GM21786 (cell line): Measurements from ENCODE around the gene PIEZO2.

Experiments
- ATAC-seq: cut with Tn5 transposase; IDR thresholded peaks from one replicate; pipeline ENCODE4 v1.9.1; 2021; ENCODE audit not compliant: unreplicated experiment

Gene PIEZO2

DNA sequence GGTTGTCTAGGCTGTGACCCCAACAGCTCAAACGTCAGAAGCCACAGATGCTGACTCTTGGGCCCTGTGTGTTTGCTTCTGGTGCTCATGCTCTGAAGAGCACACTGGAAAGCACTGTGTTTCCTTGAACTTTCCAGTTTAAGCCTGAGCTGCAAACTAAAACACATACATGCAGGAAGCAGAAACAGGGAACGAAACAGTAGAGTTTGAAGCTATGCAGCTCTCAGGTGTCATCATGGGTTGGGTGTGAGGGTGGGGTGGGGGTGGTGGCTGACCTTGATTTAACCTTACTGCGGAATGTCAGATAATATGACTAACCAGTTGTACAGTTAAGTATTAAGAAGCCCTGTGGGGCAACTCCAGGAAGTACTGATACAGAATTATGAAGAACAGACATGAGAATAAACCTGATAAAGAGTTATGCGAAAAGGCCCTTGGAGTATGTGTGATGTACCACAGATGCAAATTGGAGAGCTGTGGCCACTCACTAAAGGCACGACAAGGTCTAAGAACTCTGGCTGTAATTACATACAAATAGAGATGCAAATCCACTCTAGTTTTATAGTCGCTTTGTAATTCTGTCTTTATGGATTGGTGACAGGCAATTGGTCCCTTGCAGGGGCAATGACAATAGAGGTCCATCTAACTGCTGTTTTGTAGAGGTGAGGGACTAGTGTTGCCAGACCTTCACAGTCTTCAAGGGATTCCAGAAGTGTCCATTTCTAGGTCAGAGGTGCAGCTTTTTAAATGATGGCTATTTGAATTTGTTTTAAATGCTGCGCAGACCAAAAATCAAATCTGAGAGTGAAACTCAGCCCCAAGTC lies 350.4 kb downstream of the PIEZO2 start:
- no peak for ATAC-seq

DNA sequence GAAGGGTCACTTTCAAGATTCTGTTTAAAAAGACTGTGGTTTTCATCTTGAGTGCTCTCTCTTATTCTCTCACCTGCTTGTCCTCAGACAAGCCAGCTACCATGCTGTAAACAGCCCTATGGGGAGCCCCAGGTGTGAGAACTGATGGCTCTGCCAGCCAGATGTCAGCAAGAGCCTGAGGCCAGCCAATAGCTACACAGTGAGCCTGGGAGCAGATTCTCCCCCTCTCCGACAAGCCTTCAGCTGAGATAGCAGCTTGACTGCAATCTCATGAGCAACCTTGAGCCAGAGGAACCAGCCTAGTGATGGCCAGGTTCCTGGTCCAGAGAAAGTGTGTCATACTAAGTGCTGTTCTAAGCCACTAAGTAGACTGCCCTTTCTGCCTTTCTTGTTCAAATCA lies 351.5 kb downstream of the PIEZO2 start:
- ATAC-seq = no peak

DNA sequence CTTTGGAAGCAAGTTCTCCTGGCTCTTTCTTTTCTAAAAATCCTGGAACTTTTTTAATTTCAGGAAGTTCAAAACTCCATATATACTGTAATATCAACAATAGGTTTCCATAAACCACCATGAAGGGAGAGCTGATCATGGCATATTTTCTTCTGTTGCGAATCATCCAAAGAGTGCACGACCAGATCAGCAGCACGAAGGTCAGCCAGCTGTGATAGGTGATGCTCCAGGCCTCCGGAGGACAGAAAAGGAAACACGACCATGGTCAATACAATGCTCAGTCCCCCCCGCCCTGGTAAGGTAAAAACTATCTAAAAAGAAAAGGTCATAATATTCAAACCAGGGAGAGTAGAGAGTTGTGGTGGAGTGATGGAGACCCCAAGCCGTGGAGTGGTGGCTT lies 354.6 kb downstream of the PIEZO2 start:
- no peak for ATAC-seq

DNA sequence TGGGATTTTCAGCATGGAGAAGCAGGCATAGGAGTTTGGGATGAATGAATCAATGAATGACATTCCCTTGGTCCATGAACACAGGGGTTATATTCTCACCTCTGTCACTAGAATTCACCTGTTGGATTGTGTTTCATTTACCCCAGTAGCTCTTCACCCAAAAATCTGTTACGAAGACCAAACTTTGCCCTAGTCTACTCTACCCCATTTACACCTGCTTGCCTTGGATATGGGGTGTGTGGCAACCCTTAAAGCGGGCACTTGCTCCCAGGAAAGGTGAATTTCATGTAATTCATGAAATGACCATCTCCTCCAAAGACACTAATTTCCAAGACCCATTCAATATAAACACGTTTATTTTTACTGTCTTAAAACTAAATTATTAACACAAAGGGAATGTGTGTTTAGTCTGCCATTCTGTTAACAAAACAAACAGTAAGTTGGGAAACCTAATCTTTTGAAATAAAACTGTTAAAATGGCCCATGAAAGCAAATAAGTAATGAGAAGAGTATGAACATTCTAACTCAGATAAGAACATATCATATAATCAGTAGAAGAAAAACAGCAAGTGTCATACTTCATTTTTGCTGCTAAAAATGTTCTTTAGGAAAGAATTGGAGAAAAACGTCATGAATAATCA lies 355.5 kb downstream of the PIEZO2 start:
- no peak for ATAC-seq

DNA sequence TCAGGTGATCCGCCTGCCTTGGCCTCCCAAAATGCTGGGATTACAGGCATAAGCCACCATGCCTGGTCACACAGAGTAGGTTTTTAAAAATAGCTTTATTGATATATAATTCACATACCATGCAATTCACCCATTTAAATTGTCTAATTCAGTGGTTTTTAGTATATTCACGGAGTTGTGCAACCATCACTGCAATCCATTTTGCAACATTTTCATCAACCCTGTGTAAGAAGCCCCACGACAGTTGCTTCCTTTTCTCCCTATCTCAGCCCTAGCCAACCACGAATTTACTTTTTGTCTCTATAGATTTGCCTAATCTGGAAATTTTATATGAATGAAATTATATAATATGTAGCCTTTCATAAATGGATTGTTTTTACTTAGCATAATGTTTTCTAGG lies 357.2 kb downstream of the PIEZO2 start:
- no peak for ATAC-seq

DNA sequence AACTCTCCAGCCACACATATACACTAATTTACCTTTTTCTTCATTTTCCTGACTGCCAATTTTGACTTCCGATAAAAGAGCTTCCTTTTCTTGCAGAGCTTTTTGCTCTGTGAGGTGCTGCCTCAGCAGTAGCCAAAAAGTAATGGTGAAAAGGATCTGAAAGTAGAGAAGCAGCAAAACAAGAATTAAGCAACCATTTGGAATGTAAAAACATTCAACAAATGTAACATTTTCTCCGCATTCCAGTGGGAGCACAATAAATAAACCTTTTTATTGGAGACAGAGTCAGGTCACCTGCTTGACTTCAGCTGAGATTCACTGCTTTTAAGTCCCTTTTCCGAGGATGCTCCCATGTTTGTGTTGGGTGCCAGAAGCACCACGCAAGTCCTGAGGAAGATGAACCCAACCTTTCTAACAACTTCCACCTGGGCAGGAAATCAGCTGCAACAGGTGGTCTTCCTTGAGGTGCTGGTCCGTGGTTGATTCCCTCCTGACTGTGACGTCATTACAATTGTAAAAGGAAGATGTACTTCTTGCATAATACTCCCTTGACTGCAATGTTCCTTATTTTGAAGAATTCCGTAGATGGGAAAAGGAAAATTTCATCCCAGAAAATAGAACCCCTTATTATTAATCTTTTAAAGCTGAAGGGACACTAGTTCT lies 358.1 kb downstream of the PIEZO2 start:
- no peak for ATAC-seq

DNA sequence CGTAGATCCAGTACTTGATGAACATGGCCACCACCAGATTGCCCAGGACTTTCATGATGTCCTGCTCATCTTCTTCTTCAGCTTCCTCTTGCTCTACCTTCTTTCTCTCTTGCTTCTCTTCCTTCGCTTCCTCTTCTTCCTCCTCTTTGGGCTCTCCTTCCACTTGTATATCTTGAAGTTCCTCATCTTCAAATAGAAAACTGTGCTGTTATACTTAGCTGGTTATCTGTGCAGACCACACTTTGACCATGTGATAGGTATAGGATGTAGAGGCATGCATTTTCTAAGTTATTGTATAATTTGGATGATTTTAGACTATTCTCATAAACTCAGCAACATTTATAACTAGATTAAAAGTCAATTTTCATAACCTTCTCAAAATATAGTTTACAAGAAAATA lies 360.2 kb downstream of the PIEZO2 start:
- no peak for ATAC-seq

DNA sequence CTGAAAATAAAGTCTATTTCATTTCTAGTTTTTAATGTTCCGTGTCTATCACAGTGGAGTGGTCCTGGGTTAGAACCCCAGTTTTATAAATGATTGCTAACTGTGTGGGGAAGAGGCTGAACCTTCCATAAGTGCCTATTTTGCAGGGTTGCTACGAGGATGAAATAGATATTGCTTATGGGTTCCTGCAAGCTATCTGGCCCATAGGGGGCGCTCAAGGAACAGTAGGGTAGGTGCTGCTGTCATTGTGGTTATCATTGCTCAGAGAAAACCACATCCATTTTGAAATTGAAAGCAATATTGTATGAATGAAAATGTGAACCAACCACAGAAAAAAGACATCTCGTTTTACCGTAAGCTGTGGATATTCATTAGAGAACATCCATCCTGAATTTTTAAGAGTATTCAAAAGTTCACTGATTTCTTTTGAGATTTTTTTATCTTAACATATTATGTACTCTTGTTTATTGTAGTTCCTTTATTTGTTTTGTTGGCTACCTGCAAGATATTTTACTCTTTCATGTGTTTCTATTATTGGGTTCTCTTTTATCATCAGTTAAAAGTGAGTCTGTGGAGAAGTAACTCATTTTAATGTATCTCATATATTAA lies 362.0 kb downstream of the PIEZO2 start:
- ATAC-seq = peak; percentile 92

DNA sequence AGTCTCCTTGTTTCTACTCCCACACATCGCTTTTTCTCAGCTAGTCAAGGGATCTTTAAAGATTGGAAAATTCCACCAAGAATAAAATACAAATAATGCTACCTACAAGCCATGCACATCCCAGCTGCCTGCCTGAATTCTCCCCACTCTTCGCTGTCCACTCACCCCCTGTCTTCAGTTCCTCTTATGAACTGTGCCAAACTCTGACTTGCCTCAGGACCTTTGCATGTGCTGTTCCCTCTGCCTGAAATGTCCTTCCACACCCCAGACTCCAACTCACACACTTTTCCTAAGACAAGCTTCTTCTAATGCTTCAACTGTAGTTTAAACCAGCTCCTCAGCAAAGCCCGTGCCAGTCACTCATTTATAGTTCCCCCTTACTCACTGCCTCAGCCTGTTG lies 363.6 kb downstream of the PIEZO2 start:
- ATAC-seq = no peak

DNA sequence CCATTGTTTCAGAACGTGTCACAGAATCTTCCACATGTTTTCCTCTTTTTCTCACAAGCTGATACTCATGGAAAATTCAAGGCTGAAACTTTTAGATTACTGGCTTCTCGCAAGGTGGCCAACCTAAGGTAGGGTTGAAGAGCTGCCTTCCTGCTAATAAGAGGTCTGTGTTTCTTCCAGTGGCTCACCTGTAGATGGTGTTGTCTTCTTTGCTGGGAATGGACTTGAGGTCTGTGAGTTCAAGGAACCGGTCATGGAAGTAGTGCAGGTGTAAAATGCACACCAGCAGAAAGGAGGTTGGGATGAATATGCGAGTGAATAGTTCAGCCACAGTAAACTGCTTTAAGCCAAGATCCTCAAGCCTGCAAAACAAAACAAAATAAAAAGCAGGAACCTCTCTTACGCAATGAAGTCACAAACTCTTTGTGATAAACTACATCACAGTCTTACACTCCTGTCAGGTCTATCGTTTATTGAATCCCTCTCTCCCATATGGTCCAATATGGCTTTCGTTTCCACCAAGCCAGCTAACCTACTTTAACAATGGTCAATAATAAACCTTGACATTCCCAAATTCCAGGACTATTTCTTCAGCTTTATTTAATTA lies 364.7 kb downstream of the PIEZO2 start:
- no peak for ATAC-seq

DNA sequence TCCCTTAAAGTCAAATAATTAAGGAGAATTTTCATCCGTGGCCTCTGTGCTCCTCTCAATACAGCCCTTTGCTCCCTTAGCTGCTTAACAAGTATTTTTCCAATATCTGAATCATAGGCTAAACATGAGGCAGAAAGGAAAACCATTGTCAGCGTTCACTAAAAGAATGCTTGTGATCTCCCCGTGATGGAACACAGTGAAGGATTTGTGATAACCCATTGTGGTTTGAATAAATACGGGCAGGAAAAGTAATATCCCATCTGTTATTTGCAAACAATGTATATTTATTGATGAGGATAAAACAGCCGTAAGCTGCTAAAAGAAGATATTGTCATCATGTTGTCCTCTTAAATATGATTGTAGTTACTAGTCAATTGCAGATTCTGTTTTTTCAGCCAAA lies 365.4 kb downstream of the PIEZO2 start:
- no peak for ATAC-seq

DNA sequence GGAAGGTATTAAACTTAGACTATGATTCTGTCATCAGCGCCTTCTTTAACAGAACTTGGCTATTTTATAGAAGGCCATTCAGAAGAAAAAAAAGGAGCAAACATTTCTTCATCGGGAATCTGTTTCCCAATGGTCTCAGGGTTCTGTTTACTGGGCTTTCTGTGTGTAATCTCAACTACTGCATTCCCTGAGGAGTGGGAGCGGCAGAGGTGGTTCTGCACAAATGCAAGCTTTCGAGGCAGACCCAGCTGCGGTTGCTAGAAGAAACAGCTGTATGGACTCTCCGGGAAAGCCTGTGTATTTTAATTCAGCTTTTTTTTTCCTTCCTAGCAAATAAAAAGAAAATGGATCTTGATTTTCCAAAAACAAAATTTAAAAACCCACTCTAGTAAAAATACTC lies 372.9 kb downstream of the PIEZO2 start:
- no peak for ATAC-seq

DNA sequence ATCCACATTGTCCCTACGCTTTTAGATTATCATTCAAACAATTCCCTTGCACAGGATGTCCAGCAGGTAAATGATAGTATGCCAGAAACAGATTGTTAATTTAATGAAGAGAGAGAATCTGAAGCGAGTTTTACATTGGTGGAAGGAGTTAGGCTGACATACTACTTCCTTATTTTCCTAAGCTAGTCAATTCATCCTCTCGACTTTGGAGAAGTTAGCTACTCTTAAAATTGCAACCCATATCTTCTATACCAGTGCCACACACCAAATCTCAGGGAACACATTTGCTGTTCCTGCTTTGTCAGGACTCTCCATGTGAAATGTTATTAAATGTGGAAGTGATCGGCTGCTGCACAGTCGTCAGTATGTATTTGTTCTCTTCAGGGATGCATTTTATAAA lies 374.3 kb downstream of the PIEZO2 start:
- ATAC-seq = no peak

DNA sequence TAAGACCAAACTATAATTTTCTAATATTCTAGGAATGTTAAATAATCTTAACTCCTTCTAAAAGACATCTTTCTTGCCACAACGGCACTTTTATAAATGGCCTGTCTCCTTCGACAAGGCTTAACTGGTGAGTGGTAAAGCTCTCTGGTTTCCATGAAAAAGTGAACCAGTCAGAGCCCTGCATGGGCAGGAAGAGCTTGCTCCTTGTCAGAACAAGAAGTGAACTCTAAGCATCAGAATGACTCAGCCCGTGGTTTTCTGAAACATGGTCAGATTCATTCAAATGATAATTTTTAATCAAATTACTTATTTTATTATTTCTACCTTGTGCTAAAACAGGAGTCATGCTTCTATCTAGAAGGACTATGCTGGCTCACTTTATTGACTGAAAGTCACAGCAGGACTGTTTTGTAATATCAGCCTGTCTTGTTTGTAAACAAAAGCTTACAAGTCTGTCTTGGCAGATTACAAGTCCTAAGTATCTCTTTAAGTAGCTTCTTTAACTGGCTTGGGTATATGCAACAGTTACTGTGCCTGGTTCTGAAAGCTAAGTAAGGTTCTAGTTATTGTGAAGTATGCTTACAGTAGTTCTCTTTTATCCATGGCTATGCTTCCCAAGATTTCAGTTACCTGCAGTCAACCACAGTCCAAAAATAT lies 378.2 kb downstream of the PIEZO2 start:
- ATAC-seq = no peak

DNA sequence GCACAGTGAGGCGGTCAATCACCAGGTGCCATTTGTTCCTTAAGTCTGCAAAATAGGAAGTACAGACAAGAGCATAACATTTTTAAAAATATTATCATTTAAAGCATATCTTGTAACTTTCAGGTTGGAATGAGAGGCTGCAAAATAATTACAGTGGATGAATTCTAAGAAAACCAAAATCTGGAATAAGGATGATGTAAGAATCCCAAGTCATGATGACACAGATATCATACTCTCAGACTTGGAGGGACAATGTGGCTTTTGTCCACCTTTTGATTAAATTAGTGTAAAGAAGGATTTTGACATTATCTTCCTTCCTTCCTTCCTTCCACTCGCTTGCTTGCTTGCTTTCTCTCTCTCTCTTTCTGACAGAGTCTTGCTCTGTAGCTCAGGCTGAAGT lies 379.1 kb downstream of the PIEZO2 start:
- ATAC-seq = no peak

DNA sequence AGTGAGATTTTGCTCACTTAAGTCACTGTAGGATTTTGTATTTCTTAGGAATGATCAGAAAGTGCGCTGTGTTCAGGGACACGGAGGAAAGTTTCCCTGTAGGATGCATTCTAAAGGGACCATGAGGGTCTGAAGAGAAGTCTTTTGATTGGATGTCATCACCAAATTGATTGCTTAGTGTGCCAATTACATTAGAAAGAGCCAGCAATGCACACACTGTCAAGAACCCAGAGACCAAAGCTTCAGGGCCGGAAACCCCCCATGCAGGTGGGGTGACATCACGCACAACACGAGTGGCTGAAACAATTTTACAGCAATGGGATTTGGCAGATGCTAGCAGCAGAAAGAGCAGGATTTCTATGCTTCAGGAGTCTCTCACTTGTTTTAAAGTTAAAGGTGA lies 381.1 kb downstream of the PIEZO2 start:
- no peak for ATAC-seq

DNA sequence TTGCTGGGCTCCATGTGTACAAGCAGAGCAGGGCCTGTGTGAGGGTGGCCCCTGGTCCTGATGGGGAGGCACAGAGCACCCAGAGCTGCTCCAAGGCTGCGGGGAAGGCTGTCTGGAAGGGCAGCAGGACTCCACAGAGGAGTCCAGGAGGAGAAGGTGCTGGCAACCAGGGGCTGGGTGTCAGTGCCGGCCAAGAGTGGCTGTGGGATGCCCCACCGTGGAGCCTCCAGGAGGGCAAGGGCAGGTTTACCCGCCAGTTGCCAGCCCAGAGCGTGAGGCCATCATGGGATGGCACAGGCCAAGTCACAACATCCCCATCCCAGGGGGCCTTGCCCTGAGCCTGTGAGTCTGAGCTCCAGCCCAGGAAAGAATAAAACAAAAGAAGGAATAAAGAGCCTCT lies 381.7 kb downstream of the PIEZO2 start:
- ATAC-seq = no peak

DNA sequence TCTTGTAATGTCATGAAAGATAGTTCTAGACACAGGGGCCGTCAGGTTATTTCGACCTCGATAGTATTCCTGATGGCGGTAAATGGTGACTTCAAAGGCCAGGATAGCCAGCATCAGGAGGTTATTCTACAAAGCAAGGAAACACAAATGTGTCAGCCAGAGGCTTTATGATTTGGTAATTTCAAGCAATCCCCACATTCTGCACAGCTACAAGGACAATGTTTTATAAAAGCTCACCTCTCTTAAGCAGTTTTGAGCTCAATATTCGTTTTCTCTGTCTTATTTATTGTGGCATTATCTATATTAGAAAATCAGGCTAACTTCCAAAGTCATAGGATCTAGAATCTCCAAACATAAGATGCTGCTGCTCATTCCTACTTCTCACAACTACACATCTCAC lies 388.4 kb downstream of the PIEZO2 start:
- ATAC-seq = no peak

DNA sequence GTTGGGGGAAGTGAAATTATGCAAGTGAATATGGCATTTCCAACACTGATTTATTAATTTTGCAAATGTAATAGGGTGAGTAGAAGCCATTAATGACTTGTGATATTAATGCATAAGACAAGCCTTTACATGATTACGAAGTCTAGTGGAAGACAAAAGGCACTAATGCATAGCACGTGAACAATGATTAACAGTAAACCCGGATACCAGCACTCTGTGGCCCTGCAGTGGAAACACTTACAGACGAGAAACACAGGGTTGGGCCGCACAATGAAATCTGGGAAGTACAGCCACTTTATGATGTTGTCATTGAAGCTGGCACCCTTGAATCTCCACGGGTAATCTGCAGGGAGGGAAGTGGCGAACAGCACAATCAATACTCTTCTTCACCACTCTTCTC lies 390.1 kb downstream of the PIEZO2 start:
- ATAC-seq = no peak

DNA sequence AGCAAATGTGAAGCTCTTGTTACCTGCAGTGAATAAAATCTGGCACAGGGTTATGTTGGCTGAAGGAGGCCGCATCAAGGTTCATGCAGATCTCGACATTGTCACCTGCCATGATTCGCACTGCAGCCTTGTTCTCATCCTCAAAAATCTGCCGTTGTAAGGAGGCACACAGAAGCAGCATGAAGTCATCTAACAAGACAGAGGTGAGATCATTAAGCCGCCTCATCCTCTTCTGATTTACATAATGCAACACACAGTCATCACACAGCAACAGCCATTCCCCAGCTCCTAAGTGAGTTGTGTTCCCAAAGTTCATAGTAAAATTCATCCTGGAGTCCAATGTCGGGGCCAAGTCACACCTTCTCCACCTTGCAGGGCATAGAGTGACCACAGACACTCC lies 391.4 kb downstream of the PIEZO2 start:
- ATAC-seq = no peak

DNA sequence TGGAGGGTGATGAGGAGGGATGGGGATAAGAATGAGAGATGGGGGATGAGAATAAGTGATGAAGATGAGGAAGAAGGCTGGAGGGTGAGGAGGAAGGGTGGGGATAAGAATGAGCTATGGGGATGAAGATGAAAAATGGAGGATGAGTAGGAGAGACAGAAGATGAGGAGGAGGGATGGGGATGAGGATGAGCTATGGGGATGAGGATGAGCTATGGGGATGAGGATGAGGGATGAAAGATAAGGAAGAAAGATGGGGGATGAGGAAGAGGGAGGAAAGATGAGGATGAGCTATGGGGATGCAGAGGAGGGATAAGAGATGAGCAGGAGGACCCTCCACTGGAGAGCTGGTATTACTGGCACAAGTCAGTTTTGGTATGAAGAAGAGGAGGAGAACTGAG lies 392.0 kb downstream of the PIEZO2 start:
- no peak for ATAC-seq
